Left lobe of liver (tissue), 2 donors: ENCODE data around the gene TMEM272. TPM values are rescaled to one million over a fixed set of nuclear protein-coding genes. Genes with fewer than 3 reads are reported as not detected.

ENCODE experiments used
- ATAC-seq: fragments of 200-7000 bp; cut with Tn5 transposase; one replicate; pipeline ENCODE4 v1.9.1; 2020; ENCODE audit warnings: mild to moderate bottlenecking, moderate library complexity
- DNase-seq: peaks from one replicate; pipeline ENCODE4 v3.0.0-alpha.2; 2020; ENCODE audit warnings: low spot score
- total RNA-seq: library from RNA; stranded (reverse); gene quantifications from one replicate; pipeline ENCODE4 v1.2.1, GENCODE V29; 2021
- donor health status: DM: no; HTN: no; CAD: no; lungs with moderate emphysema.
- donor health status: DM: no; HTN: yes; CAD: no.

Gene TMEM272
- total RNA-seq, 1 donor from 2014 or later, result 0.48 TPM

DNA sequence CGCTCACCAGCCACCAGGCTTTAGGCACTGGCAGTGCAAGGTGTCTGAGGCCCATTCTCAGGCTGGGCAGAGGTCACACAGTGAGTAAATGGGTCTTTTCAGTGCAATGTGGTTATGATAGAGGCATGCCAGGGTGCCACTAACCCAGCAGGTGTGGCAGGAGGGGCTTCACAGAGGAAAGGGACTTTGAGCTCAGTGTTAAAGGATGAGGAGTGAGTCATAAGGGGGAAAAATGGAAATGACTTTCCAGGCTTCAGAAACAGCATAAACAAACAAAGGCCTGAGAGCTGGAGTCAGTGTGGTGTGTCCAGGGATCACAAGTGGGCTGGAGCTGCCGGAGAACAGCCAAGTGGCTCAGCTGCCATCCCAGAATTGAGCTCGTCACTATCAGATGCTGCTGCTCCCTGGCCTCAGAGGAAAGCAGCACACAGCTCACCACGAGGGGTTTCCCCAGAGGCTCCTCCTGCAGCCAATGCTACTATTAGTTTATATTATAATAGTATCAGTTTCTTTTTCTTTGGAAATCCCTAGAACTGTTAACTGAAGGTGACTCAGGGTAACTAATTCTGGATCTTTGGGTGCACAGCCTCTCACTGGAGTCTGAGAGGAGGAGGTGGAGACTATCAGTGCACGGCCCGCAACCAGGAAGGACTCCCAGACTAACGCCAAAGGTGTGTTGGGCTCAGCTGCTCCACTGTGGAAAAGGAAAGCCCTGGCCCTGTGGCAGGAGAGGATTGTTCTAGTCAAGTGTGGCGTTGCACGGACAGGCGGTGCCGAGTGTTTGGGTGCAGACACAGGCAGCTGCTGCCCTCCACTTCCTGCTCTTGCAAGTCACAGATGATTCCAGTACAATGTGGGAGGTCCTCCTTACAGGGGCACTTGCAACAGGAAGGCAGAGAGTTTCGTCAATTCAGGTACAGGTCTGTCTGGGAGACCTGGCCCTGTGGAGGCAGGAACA, 80.5 kb downstream of the TMEM272 start:
- ATAC-seq (peak; percentile 22), DNase-seq (no peak)

GRCh38 chr13:51763486-51763885, 81.5 kb downstream of the TMEM272 start:
- DNase-seq (no peak), ATAC-seq (no peak)

Other genes starting within 250 kb of the TMEM272 start
- gene DHRS12, start 41.0 kb downstream of the TMEM272 start, total RNA-seq, result 14.8 TPM
- gene CCDC70, start 16.8 kb upstream of the TMEM272 start, total RNA-seq, result not detected
- 32.2 TPM for gene ATP7B, start 166.3 kb upstream of the TMEM272 start, total RNA-seq
- 25.4 TPM for gene ALG11, start 167.2 kb upstream of the TMEM272 start, total RNA-seq
- gene UTP14C, start 179.5 kb upstream of the TMEM272 start, total RNA-seq, result 7.9 TPM